BJ (cell line): ENCODE measurements around the gene ITFG2. TPM values are rescaled to one million over a fixed set of nuclear protein-coding genes. Genes with fewer than 3 reads are reported as not detected.

Experiments
- CTCF ChIA-PET: fragments of 350-600 bp; formaldehyde crosslinking; extraction: SDS; loops from one replicate; lab custom pipeline; 2021; ENCODE audit warnings: antibody characterized with exemption, inconsistent platforms; lab: Yijun Ruan, JAX
- POLR2A ChIA-PET: fragments of 300-600 bp; sonication (Branson Sonifier 250); formaldehyde crosslinking; extraction: SDS; loops from one replicate; lab custom pipeline; 2021; ENCODE audit warnings: antibody characterized with exemption; lab: Charles Lee
- DNase-seq: peaks from one replicate; pipeline ENCODE4 v3.0.0-alpha.2; 2011; ENCODE audit warnings: low read depth
- H3K27me3 ChIP-seq: 2 replicates; pipeline ENCODE4 v1.6.0; 2011; ENCODE audit warnings: low read length; ENCODE audit not compliant: control insufficient read depth, insufficient read depth
- H3K36me3 ChIP-seq: 2 replicates; pipeline ENCODE4 v1.5.1; 2011; ENCODE audit warnings: low read length; ENCODE audit not compliant: control insufficient read depth, insufficient read depth
- H3K4me3 ChIP-seq: 2 replicates; pipeline ENCODE4 v1.5.1; 2011; ENCODE audit warnings: low read depth, mild to moderate bottlenecking, control low read depth, low read length
- polyA plus RNA-seq: library from polyadenylated mRNA; depleted of rRNA; stranded (reverse); fragments of >200 nt; gene quantifications from 2 replicates; pipeline ENCODE4 v1.2.3, GENCODE V29; 2011
- TF ChIP-seq, protein P1 (sequence below): IDR thresholded peaks from 2 replicates; pipeline ENCODE4 v1.5.1; 2011; ENCODE audit warnings: low read depth, mild to moderate bottlenecking, control low read depth, inconsistent platforms, low read length, moderate library complexity; ENCODE audit not compliant: insufficient read depth

ITFG2 gene
- polyA plus RNA-seq, 1 experiment, result 27.6 TPM

- TF ChIP-seq, protein P1, sequence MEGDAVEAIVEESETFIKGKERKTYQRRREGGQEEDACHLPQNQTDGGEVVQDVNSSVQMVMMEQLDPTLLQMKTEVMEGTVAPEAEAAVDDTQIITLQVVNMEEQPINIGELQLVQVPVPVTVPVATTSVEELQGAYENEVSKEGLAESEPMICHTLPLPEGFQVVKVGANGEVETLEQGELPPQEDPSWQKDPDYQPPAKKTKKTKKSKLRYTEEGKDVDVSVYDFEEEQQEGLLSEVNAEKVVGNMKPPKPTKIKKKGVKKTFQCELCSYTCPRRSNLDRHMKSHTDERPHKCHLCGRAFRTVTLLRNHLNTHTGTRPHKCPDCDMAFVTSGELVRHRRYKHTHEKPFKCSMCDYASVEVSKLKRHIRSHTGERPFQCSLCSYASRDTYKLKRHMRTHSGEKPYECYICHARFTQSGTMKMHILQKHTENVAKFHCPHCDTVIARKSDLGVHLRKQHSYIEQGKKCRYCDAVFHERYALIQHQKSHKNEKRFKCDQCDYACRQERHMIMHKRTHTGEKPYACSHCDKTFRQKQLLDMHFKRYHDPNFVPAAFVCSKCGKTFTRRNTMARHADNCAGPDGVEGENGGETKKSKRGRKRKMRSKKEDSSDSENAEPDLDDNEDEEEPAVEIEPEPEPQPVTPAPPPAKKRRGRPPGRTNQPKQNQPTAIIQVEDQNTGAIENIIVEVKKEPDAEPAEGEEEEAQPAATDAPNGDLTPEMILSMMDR, result no peak
- Histone ChIP-seq H3K4me3 (no peak overlapping the region), H3K27me3 (no peaks in the 10 kb centered on the region), H3K36me3 (peaks cover 10% of the 10 kb centered on the region)
- POLR2A ChIA-PET, result no interaction called here
- CTCF ChIA-PET, result no interaction called here
- DNase-seq, result no peak
These were observed 16.8 kb downstream of the ITFG2 start for GRCh38 chr12:2829275-2829674.

DNA sequence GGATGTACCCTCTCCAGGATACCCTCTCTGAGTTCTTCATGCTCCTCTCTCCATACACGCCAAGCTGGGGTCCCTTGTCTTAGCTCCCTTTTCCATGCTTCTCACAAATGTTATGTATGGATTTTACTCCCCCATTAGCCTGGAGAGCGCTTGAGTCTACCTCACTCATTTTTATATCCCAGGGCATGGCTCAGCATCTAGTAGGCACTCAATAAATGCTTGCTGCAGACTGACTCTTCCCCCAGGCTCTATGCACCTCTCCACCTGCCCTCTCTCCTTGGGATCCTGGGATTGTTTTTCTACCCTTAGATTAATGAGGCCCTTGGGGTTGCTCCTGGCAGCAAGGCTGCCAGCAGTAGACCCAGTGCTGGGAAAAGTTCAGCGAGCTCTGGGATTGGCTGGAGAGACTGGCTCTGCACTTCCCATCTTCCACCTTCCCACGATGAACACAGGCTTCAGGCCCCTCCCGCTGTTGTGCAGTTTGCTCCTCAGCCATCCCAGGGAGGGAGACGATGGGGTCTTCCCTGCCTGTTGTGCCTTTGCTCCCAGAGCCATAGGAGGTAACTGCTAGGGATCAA lies 20.2 kb downstream of the ITFG2 start:
- no peak for DNase-seq
- ChIA-PET POLR2A (no interaction called here), CTCF (interaction anchor here (0.9 kb wide), 1 partner anchor 18 kb away, joined by 3 read pairs; no protein-coding TSS in a partner anchor)
- H3K27me3 ChIP-seq, result peaks cover 2% of the 10 kb centered on the region
- TF ChIP-seq, protein P1, result no peak
- peaks cover 1% of the 10 kb centered on the region; the same call in 1 of the 2 replicates for H3K36me3 ChIP-seq
- H3K4me3 ChIP-seq, result no peak overlapping the region

GRCh38 chr12:2833327-2833726 lies 20.9 kb downstream of the ITFG2 start:
- DNase-seq, result no peak
- ChIA-PET POLR2A (no interaction called here), CTCF (interaction anchor here (0.7 to 1.3 kb wide), 3 partner anchors 19 to 201 kb away, joined by 3 to 4 read pairs (median 3); no protein-coding TSS in a partner anchor)
- Histone ChIP-seq H3K36me3 (peaks cover 1% of the 10 kb centered on the region; the same call in 1 of the 2 replicates), H3K4me3 (no peak overlapping the region), H3K27me3 (peaks cover 2% of the 10 kb centered on the region)
- TF ChIP-seq, protein P1, result no peak

DNA sequence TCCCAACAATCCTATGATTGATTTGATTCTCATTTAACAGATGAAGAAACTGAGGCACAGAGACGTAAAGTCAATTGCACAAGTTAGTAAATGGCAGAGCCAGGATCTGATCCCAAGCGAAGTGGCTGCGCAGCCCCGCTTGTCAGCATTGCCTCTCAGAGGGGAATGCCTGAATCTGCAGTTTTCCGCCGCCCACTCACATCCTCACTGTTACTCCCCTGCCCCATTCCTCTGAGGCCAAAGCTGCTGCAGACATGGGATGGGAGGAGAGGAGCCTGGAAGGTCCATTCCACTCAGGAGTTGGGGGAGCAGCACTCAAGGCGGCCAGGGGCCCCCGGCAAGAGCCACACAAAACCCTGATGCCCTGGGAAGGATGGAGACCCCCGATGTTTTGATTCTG lies 21.3 kb downstream of the ITFG2 start:
- H3K4me3 ChIP-seq, result no peak overlapping the region
- H3K36me3 ChIP-seq, result peaks cover 1% of the 10 kb centered on the region; the same call in 1 of the 2 replicates
- TF ChIP-seq, protein P1, result no peak
- ChIA-PET POLR2A (no interaction called here), CTCF (interaction anchor here (0.7 to 1.3 kb wide), 4 partner anchors 13 to 201 kb away, joined by 3 to 4 read pairs (median 3); no protein-coding TSS in a partner anchor)
- H3K27me3 ChIP-seq, result peaks cover 2% of the 10 kb centered on the region
- no peak for DNase-seq

DNA sequence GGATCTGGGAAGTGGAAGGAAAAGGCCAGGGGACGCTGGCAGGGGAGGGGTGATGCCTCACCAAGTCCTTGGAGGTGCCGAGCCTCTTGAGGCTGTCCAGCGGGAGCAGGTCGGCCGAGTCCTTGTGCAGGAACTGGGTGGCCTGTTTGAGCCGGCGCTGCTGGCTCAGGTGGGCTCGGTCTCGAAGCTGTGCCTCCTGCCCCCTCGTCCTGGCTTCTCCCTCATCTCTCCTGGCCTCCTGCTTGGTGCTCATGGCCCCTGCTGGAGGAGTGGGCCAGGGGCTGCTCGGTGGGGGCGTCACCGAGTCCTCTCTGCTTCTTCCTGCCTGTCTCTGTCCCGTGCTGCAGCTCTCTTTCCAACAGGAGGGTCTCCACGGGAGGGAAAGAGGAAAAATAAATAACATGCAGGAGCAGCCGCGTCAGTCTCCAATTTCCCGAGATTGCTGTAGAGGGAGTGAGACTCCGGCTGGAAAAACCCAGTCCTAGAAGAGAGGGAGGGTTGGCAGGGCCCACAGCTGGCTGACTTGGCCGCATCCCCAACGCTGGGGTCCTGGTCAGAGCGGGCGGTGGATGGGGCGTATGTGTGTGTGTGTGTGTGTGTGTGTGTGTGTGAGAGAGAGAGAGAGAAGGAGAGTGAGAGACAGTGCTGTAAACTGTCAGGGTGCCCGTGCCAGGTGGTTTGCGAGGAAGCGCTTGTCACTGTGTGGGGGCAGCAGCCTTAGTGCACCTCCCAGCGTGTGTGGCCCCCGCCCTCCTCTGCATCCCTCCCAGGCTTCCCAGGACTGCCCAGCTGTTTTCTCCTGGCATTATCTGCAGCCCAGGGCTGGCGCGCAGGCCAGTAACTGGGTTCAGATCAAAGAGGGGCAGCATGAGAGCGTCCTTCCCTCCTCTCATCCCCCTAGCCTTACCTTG lies 22.4 kb downstream of the ITFG2 start, which contains the start of gene NRIP2:
TSS of gene NRIP2 (minus strand) at position 455 of the 911 bp plus-strand sequence. CDS start at position 403, 52 bp downstream.
- Histone ChIP-seq H3K36me3 (peaks cover 1% of the 10 kb centered on the region; the same call in 1 of the 2 replicates), H3K4me3 (no peak within 1 kb of the TSS), H3K27me3 (peaks cover 2% of the 10 kb centered on the region)
- CTCF ChIA-PET, result interaction anchor here (0.9 to 1.9 kb wide), 6 partner anchors 12 to 199 kb away, joined by 3 to 6 read pairs (median 3); no protein-coding TSS in a partner anchor
- TF ChIP-seq, protein P1, result no peak
- POLR2A ChIA-PET, result interaction anchor here (0.5 kb wide), 1 partner anchor 11 kb away, joined by 3 read pairs; no protein-coding TSS in a partner anchor
- no peak for DNase-seq
